A673 (cell line): ENCODE data around the gene ECHS1.

ENCODE experiments used
- EZH2 ChIP-seq: fragments of 200-600 bp; sonication (generic); IDR thresholded peaks from 2 replicates; pipeline ENCODE4 v1.6.1; 2017; ENCODE audit warnings: borderline replicate concordance, low read depth, mild to moderate bottlenecking, mixed read lengths, antibody characterized with exemption, low read length; ENCODE audit not compliant: poor library complexity, severe bottlenecking
- TF ChIP-seq, protein P1 (sequence below): fragments of 300-800, 200-600 bp; sonication (generic); conservative IDR thresholded peaks from 2 replicates; pipeline ENCODE4 v1.5.1; 2017; ENCODE audit warnings: low read depth, mild to moderate bottlenecking, antibody characterized with exemption, low read length, moderate library complexity, mixed read lengths

DNA sequence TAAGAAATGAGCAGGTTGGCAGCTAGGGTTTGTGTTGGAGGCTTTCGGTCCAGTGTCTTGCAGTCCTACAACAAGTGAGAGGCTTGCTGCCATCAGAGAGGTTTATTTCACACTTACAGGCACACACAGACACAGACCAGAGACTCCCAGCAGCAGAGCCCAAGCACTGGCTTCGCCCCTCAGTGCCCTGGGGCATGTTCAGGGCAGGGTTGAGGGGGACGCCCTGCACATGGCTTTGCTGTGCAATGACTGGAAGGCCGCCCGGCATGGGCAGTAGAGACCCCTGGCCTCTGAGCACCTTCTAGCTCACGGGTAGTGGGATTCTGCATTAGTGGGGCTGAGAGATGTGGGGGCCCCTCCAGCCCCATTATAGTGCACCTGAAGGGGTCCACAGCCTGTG, 47.4 kb upstream of the ECHS1 start:
- TF ChIP-seq, protein P1, sequence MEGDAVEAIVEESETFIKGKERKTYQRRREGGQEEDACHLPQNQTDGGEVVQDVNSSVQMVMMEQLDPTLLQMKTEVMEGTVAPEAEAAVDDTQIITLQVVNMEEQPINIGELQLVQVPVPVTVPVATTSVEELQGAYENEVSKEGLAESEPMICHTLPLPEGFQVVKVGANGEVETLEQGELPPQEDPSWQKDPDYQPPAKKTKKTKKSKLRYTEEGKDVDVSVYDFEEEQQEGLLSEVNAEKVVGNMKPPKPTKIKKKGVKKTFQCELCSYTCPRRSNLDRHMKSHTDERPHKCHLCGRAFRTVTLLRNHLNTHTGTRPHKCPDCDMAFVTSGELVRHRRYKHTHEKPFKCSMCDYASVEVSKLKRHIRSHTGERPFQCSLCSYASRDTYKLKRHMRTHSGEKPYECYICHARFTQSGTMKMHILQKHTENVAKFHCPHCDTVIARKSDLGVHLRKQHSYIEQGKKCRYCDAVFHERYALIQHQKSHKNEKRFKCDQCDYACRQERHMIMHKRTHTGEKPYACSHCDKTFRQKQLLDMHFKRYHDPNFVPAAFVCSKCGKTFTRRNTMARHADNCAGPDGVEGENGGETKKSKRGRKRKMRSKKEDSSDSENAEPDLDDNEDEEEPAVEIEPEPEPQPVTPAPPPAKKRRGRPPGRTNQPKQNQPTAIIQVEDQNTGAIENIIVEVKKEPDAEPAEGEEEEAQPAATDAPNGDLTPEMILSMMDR: no peak
- TF ChIP-seq EZH2: no peak
